KMS-11 (cell line): ENCODE data around the gene TP53I11.

ENCODE experiments used
- H2AFZ ChIP-seq: fragments of 200-600 bp; sonication (generic); 2 replicates; pipeline ENCODE4 v1.6.1; 2016; ENCODE audit warnings: antibody characterized with exemption, mixed run types, low read depth
- H3K27ac ChIP-seq: fragments of 200-600 bp; sonication (generic); 2 replicates; pipeline ENCODE4 v1.6.1; 2016; ENCODE audit warnings: mild to moderate bottlenecking, mixed run types
- H3K27me3 ChIP-seq: fragments of 200-600 bp; sonication (generic); 2 replicates; pipeline ENCODE4 v1.6.1; 2017; ENCODE audit warnings: mild to moderate bottlenecking, low read depth, mixed run types, moderate library complexity; ENCODE audit not compliant: insufficient read depth
- H3K36me3 ChIP-seq: fragments of 200-600 bp; sonication (generic); 2 replicates; pipeline ENCODE4 v1.6.1; 2017; ENCODE audit warnings: mild to moderate bottlenecking, mixed run types; ENCODE audit not compliant: insufficient read depth
- H3K4me1 ChIP-seq: fragments of 200-600 bp; sonication (generic); 2 replicates; pipeline ENCODE4 v1.6.1; 2016; ENCODE audit warnings: mild to moderate bottlenecking, low read depth, mixed run types; ENCODE audit not compliant: poor library complexity, severe bottlenecking
- H3K4me2 ChIP-seq: fragments of 200-600 bp; sonication (generic); 2 replicates; pipeline ENCODE4 v1.7.0; 2016; ENCODE audit warnings: mild to moderate bottlenecking, mixed run types
- H3K4me3 ChIP-seq: fragments of 200-600 bp; sonication (generic); IDR thresholded peaks from 2 replicates; pipeline ENCODE4 v1.6.1; 2017; ENCODE audit warnings: low read depth, low read length, mixed read lengths; ENCODE audit not compliant: insufficient read depth
- H3K79me2 ChIP-seq: fragments of 200-600 bp; sonication (generic); 2 replicates; pipeline ENCODE4 v1.6.1; 2016; ENCODE audit warnings: low read depth, mixed run types; ENCODE audit not compliant: insufficient read depth
- H3K9ac ChIP-seq: fragments of 200-600 bp; sonication (generic); 2 replicates; pipeline ENCODE4 v1.6.1; 2016; ENCODE audit warnings: mild to moderate bottlenecking, mixed run types
- H4K20me1 ChIP-seq: fragments of 200-600 bp; sonication (generic); 2 replicates; pipeline ENCODE4 v1.6.1; 2016; ENCODE audit warnings: mild to moderate bottlenecking, mixed run types; ENCODE audit not compliant: insufficient read depth
- TF ChIP-seq, protein P1 (sequence below): fragments of 200-600 bp; sonication (generic); conservative IDR thresholded peaks from 2 replicates; pipeline ENCODE4 v1.6.1; 2017; ENCODE audit warnings: low read depth, mild to moderate bottlenecking, antibody characterized with exemption, low read length, moderate library complexity, mixed read lengths

Gene TP53I11

DNA sequence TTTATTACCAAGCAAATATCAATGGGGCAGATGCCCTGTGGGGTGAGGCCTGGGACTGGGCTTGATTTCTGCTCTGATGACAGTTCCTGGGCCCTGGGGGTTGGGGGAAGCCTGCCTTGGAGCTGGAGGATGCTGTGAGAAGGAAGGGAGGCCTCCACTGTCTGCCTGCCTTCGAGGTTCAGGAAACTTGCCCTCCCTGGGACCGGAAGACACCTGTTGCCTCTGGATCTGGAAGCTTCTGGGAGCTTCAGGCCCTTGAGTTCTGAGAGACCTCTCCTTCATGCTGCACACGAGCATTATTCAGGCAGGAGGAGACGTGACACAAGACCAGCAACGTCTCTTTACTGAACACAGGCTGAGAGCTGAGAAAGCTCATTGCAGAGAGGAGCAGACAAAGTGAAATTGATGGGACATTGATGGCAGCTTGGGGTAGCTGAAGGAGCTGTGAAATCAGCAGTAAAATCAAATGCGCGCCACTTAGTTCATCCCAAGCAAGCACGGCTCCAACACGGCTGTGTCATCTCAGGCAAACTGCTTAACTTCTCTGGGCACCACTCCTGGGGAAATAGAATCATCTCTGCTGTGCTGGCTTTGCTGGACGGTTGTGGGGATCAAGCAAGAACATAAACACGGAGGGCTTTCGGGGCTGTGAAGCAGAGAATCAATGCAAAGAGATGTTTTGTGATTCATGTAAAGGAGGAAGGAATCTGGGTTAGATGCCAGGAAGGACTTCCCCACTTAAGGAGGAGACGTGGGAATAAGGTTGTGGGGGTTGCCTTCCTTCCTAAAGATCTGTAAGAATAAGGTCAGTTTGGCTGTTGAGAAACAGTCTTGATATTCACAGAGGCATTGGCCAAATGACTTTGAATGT lies 64.5 kb downstream of the TP53I11 start:
- no peak overlapping the region for H3K4me2 ChIP-seq
- no peak overlapping the region for H3K9ac ChIP-seq
- no peak overlapping the region for H3K4me3 ChIP-seq
- H2AFZ ChIP-seq, result no peak overlapping the region
- no peaks in the 10 kb centered on the region for H3K79me2 ChIP-seq
- no peaks in the 10 kb centered on the region for H3K36me3 ChIP-seq
- TF ChIP-seq, protein P1, sequence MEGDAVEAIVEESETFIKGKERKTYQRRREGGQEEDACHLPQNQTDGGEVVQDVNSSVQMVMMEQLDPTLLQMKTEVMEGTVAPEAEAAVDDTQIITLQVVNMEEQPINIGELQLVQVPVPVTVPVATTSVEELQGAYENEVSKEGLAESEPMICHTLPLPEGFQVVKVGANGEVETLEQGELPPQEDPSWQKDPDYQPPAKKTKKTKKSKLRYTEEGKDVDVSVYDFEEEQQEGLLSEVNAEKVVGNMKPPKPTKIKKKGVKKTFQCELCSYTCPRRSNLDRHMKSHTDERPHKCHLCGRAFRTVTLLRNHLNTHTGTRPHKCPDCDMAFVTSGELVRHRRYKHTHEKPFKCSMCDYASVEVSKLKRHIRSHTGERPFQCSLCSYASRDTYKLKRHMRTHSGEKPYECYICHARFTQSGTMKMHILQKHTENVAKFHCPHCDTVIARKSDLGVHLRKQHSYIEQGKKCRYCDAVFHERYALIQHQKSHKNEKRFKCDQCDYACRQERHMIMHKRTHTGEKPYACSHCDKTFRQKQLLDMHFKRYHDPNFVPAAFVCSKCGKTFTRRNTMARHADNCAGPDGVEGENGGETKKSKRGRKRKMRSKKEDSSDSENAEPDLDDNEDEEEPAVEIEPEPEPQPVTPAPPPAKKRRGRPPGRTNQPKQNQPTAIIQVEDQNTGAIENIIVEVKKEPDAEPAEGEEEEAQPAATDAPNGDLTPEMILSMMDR, result no peak
- H3K27me3 ChIP-seq, result no peaks in the 10 kb centered on the region
- no peaks in the 10 kb centered on the region for H3K4me1 ChIP-seq
- H3K27ac ChIP-seq, result no peak overlapping the region
- no peaks in the 10 kb centered on the region for H4K20me1 ChIP-seq

DNA sequence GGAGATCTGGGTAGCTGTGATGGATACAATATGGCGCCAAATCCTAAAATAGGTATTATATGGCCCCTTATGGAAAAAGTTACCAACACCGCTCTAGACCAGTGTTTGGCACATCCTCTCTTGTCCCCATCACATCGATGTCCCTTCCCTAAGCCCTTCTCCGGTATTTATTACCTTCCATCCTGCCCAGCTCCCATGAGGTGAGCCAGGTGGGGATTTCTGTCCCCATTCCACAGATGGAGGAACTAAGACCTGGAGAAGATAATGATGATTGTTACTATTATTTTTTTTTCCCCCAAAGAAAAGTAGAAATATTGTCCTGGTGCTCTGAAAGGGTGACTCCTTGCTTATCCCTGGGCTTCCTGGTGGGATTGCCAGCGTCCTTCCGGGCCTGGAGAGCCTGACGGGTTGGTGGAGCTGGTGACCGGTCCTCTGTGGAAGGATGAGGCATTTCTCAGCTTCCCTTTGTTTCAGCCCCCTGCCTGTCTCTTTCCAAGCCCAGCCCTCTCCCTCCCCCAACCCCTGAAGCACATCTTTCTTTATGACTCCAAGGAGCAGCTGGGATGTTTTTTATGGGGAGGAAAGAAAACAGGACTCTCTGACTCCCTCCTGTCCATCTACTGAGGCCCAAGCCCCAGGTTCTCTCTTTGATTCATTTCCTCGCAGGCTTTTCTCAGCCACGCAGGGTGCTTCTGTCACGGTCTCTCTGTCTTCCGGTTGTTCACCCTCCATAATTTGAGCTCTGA lies 65.4 kb downstream of the TP53I11 start:
- Histone ChIP-seq H3K4me1 (no peaks in the 10 kb centered on the region), H3K4me2 (no peak overlapping the region), H3K9ac (no peak overlapping the region), H3K4me3 (no peak overlapping the region), H3K27me3 (no peaks in the 10 kb centered on the region), H3K36me3 (no peaks in the 10 kb centered on the region), H3K79me2 (no peaks in the 10 kb centered on the region), H2AFZ (no peak overlapping the region), H4K20me1 (no peaks in the 10 kb centered on the region), H3K27ac (no peak overlapping the region)
- TF ChIP-seq, protein P1, result no peak

DNA sequence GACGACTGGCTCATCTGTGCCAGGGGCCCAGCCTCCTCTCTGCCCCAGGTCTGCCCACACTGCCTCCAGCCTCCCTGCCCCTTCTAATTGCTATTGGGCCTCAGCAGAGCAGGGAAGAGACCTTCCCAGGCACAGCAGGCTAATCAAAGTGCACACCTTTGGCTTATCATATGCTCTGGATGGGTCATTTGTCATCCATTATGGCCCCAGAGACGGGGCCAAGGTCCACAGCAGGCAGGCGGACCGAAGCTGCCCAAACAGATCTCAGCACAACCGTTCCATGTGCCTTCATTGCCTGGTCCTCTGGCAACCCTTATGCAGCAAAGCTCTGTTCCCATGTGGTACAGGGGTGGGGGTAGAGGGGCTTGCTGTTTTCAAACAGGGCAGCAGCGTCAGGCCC lies 66.6 kb downstream of the TP53I11 start:
- H3K4me1 ChIP-seq, result no peaks in the 10 kb centered on the region
- H3K4me2 ChIP-seq, result no peak overlapping the region
- TF ChIP-seq, protein P1, result no peak
- H2AFZ ChIP-seq, result no peak overlapping the region
- H4K20me1 ChIP-seq, result no peaks in the 10 kb centered on the region
- no peak overlapping the region for H3K27ac ChIP-seq
- H3K36me3 ChIP-seq, result no peaks in the 10 kb centered on the region
- H3K79me2 ChIP-seq, result no peaks in the 10 kb centered on the region
- H3K27me3 ChIP-seq, result no peaks in the 10 kb centered on the region
- H3K4me3 ChIP-seq, result no peak overlapping the region
- H3K9ac ChIP-seq, result no peak overlapping the region

DNA sequence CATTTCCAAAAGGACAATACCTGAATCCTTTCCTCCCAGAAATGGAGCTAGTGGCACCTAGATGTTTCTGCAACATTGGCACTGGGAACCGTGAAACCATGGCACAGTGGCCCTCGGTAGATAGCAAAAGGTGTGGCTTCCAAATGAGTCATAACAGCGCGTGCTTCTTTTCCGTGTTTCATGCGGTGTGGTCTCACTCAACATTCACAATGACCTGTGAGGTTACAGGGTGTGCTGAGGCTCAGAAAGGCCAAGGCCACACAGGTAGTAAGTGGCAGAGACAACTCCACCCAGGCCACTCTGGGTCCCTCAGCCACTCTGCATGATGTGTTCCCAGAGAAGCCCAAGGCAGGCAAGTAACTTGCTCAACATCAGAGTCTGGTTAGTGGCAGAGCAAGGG lies 67.4 kb downstream of the TP53I11 start:
- H3K4me1 ChIP-seq, result no peaks in the 10 kb centered on the region
- no peaks in the 10 kb centered on the region for H3K36me3 ChIP-seq
- H4K20me1 ChIP-seq, result no peaks in the 10 kb centered on the region
- no peak overlapping the region for H3K9ac ChIP-seq
- H3K27ac ChIP-seq, result no peak overlapping the region
- H3K27me3 ChIP-seq, result no peaks in the 10 kb centered on the region
- no peak overlapping the region for H2AFZ ChIP-seq
- TF ChIP-seq, protein P1, result no peak
- no peak overlapping the region for H3K4me2 ChIP-seq
- no peaks in the 10 kb centered on the region for H3K79me2 ChIP-seq
- H3K4me3 ChIP-seq, result no peak overlapping the region
